ENCODE measurements around the gene MCF2L. TPM values are rescaled to one million over a fixed set of nuclear protein-coding genes. Genes with fewer than 3 reads are reported as not detected.

MCF2L gene
- total RNA-seq, 1 donor from 2014 or later = 69.7 TPM

DNA sequence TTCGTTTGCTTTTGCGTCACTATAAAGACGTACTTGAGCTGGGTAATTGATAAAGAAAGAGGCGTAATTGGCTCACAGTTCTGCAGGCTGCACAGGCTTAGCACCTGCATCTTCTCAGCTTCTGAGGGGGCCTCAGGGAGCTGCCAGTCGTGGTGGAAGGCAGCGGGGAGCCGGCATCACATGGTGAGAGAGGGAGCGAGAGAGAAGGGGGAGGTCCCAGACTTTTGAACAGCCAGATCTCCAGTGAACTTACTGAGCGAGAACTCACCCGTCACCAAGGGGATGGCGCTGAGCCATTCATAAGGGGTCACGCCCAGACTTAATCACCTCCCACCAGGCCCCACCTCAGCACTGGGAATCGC is 77.8 kb downstream of the MCF2L start:
- DNase-seq (no peak), ATAC-seq (no peak)
- H3K4me3 ChIP-seq = no peak overlapping the region
- no peaks in the 10 kb centered on the region for H3K4me1 ChIP-seq
- intact Hi-C loops (cut with DNase I) = no loop called here
- H3K36me3 ChIP-seq = peaks cover 4% of the 10 kb centered on the region
- no peak overlapping the region for H3K27ac ChIP-seq
- H3K9me3 ChIP-seq = no peaks in the 10 kb centered on the region
- TF ChIP-seq, protein P1, sequence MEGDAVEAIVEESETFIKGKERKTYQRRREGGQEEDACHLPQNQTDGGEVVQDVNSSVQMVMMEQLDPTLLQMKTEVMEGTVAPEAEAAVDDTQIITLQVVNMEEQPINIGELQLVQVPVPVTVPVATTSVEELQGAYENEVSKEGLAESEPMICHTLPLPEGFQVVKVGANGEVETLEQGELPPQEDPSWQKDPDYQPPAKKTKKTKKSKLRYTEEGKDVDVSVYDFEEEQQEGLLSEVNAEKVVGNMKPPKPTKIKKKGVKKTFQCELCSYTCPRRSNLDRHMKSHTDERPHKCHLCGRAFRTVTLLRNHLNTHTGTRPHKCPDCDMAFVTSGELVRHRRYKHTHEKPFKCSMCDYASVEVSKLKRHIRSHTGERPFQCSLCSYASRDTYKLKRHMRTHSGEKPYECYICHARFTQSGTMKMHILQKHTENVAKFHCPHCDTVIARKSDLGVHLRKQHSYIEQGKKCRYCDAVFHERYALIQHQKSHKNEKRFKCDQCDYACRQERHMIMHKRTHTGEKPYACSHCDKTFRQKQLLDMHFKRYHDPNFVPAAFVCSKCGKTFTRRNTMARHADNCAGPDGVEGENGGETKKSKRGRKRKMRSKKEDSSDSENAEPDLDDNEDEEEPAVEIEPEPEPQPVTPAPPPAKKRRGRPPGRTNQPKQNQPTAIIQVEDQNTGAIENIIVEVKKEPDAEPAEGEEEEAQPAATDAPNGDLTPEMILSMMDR (IDR thresholded peaks at IDR 0.05) = no peak
- no peaks in the 10 kb centered on the region for H3K27me3 ChIP-seq

DNA sequence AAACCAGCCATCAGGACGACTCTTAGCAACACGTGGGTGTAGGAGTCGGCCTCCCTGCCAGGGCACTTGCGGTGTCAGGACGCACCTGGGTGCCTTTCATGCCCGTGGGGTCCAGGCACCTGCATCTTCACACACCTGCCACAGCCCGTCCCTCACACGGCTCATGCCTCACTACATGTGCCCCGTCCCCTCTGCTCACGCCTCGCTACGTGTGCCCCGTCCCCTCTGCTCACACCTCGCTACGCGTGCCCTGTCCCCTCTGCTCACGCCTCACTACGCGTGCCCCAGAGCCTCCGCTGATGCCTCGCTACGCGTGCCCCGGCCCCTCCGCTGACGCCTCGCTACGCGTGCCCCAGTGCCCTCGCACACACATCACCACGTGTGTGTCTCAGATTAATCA is 78.6 kb downstream of the MCF2L start:
- Histone ChIP-seq H3K4me3 (no peak overlapping the region), H3K9me3 (no peaks in the 10 kb centered on the region), H3K4me1 (no peaks in the 10 kb centered on the region), H3K27me3 (no peaks in the 10 kb centered on the region), H3K36me3 (peaks cover 4% of the 10 kb centered on the region), H3K27ac (no peak overlapping the region)
- intact Hi-C loops (cut with DNase I) = no loop called here
- DNase-seq (no peak), ATAC-seq (no peak)
- TF ChIP-seq, protein P1 (IDR thresholded peaks at IDR 0.05) = no peak

DNA sequence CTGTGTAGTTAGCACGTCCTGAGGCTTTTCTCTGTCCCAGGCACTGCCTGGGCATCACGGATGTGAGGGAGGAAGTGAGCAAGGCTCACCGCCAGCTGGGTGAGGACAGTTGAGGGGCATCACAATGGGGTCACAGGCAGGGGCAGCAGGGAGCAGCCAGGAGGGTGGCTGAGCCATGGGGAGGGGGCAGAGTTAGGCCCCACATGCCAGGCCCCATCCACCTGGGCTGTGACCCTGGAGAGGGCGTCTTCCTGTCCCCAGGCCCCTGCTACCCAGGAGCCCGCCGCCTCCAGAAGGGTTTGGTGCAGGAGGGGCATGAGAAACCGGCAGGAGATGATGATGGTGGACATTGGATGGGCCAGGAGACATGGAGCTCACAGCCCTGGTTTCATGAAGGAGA is 79.8 kb downstream of the MCF2L start:
- Histone ChIP-seq H3K9me3 (no peaks in the 10 kb centered on the region), H3K4me3 (no peak overlapping the region), H3K36me3 (peaks cover 4% of the 10 kb centered on the region), H3K4me1 (no peaks in the 10 kb centered on the region), H3K27me3 (no peaks in the 10 kb centered on the region), H3K27ac (no peak overlapping the region)
- TF ChIP-seq, protein P1 (IDR thresholded peaks at IDR 0.05) = no peak
- intact Hi-C loops (cut with DNase I) = no loop called here
- ATAC-seq (no peak), DNase-seq (no peak)

DNA sequence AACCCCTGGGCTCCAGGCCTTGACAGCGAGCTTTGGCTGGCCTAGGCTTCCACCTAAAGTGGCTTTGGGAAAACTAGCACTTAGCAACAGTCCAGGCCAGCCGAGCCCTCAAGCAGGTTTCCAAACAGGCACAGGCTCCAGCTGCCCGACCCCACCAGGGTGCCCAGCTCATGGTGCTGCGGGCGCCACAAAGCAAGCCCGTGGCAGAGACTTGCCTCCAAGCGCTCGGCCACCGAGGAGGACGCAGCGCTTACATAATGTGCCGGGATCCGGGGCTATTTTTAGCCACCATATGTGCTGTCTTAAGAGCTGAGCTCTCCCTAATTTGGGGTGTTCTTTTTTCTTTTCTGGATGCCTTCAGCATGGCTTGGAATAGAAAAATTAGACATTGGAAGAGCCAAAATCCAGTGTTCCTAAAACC is 80.5 kb downstream of the MCF2L start:
- H3K4me3 ChIP-seq = no peak overlapping the region
- no peaks in the 10 kb centered on the region for H3K4me1 ChIP-seq
- TF ChIP-seq, protein P1 (IDR thresholded peaks at IDR 0.05) = no peak
- no peaks in the 10 kb centered on the region for H3K27me3 ChIP-seq
- peaks cover 4% of the 10 kb centered on the region for H3K36me3 ChIP-seq
- no peak overlapping the region for H3K27ac ChIP-seq
- H3K9me3 ChIP-seq = no peaks in the 10 kb centered on the region
- DNase-seq (no peak), ATAC-seq (no peak)
- intact Hi-C loops (cut with DNase I) = no loop called here

DNA sequence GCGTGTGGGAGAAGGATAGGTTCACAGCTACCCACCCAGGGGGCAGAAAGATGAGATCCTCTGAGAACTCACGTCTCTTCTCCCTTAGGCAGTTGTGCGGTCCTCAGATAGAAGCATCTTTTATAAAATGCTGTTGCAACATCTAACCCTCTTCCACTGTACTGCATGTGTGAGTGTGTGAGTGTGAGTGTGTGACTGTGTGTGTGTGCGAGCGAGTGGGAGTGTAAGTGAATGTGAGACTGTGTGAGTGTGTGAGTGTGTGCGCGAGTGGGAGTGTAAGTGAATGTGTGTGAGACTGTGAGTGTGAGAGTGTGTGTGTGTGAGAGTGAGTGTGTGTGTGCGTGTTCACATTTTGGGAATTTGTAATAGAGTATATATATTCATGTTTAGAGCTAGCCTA is 81.0 kb downstream of the MCF2L start:
- no peak for DNase-seq
- peaks cover 4% of the 10 kb centered on the region for H3K36me3 ChIP-seq
- no peak overlapping the region for H3K27ac ChIP-seq
- TF ChIP-seq, protein P1 (IDR thresholded peaks at IDR 0.05) = no peak
- intact Hi-C loops (cut with DNase I) = no loop called here
- H3K27me3 ChIP-seq = no peaks in the 10 kb centered on the region
- ATAC-seq = no peak
- H3K4me3 ChIP-seq = no peak overlapping the region
- H3K9me3 ChIP-seq = no peaks in the 10 kb centered on the region
- H3K4me1 ChIP-seq = no peaks in the 10 kb centered on the region

DNA sequence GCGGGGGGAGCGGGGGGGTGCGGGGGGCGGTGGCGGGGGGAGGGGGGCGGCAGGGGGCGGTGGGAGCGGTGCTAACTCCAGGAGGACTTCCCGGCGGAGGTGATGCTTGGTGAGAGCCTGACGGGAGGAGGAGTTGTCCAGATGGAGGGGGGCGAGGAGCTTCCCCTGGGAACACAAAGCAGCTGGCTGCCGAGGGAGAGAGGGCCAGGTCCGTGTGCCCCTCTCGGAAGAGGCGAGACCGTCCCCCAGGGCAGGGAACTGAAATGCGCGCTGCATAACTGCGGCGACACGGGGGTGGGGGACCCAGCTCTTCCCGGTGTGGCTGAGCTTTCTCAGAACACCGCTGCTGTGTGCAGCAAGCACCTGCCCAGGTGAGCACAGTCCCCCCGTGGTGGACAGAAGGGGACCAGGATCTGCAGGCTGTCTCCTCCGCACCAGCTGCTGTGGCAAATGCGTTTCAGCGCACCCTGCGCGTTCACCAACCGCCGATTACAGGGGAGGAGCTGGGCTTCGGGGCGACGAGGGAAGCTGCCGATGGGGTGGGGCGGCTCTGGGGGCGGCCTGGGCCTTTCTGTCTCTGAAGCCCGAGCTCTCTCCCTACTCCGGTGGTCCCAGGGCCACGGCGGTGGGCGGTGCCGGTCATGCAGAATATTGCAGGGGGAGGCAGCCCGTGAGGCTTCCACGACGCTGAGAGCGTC is 81.9 kb downstream of the MCF2L start:
- no peak overlapping the region for H3K4me3 ChIP-seq
- DNase-seq (no peak), ATAC-seq (no peak)
- intact Hi-C loops (cut with DNase I) = no loop called here
- H3K27ac ChIP-seq = no peak overlapping the region
- TF ChIP-seq, protein P1 (IDR thresholded peaks at IDR 0.05) = no peak
- no peaks in the 10 kb centered on the region for H3K4me1 ChIP-seq
- no peaks in the 10 kb centered on the region for H3K9me3 ChIP-seq
- H3K27me3 ChIP-seq = no peaks in the 10 kb centered on the region
- H3K36me3 ChIP-seq = peaks cover 4% of the 10 kb centered on the region
